Cortex of kidney (tissue), 1 donor: Measurements from ENCODE around the gene AFMID.
"Not testable (repeated sequence)": the region's sequence is repeated elsewhere in the genome, so short reads cannot be mapped to it uniquely, and the experiment has no call there.

Experiments used
- DNase-seq: peaks from one replicate; lab custom pipeline; 2025; lab: John Stamatoyannopoulos, UW

The AFMID gene

GRCh38 chr17:78186692-78187595 lies at the start of gene AFMID, which contains the start of gene TK1:
AFMID (plus strand) TSS chr17:78187362; CDS start chr17:78187371, 9 bp downstream.
TK1 (minus strand) TSS chr17:78187052; CDS start chr17:78186994, 58 bp downstream.
- peak; percentile 69 for DNase-seq

DNA sequence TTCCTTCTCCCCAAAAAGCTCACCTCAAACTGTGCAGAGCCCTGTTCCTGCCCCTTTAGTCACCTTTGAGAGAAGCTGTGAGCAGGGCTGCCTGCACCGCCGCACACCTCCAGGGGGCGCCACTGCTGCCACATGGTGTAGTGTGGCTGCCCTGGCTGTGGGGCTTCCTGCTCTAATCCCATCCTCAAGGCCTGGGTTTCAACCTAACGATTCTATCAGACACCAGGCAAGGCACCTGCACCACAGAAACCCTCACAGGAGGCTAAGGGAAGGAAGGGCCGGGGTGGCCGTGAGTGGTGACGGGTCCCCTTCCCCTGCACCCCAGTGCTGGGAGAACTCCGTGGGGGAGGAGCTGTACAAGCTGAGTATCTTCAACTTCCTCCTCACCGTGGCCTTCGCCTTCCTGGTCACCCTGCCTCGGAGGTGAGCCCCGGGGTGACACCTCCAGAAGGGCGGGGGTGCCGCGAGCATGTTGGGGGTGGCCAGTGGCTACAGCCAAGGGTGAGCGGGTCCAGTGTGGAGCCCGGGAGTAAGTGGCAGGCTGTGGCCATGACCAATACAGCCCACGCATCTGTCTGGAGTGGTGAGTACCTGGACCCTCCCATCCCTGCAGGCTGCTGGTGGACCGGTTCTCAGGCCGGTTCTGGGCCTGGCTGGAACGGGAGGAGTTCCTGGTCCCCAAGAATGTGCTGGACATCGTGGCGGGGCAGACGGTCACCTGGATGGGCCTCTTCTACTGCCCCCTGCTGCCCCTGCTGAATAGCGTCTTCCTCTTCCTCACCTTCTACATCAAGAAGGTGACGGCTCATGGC lies 49.6 kb upstream of the AFMID start:
- no peak for DNase-seq

DNA sequence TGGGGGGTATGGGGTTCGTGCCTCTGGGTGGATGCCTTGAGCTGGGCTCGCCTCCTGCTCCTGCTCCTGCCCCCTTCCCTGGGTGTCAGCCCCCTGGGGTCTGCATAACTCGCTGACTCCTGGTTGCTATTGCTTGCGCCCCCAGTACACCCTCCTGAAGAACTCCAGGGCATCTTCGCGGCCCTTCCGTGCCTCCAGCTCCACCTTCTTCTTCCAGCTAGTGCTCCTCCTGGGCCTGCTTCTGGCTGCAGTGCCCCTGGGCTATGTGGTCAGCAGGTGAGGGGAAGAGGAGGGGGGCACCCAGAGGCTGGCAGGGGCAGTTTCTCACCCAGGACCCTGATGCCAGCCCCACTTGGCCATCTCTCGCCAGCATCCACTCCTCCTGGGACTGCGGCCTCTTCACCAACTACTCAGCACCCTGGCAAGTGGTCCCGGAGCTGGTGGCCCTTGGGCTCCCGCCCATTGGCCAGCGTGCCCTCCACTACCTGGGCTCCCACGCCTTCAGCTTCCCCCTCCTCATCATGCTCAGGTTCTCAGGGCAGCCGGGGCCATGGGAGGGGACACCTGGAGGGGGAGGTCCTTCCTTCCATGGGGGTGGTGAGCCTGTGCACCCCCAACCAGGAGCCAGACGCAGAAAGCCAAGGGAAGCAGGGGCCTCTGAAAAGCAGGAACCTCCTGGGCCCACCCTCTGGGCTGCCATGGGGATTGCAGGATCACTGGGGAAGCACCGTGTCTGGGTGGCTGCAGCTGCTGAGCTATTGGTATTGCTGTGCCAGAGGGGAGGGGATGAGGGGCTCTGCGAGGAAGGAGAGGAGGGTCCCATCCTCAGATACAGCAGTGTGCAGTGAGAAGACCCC lies 48.7 kb upstream of the AFMID start:
- no peak for DNase-seq

DNA sequence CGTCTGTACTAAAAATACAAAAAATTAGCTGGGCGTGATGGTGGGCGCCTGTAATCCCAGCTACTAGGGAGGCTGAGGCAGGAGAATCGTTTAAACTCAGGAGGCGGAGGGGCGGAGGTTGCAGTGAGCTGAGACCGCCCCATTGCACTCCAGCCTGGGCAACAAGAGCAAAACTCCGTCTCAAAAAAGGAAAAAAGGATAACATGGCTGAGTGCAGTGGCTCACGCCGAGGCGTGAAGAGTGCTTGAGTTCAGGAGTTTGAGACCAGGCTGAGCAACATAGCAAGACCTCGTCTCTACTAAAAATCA lies 47.3 kb upstream of the AFMID start:
- not testable (repeated sequence) for DNase-seq

DNA sequence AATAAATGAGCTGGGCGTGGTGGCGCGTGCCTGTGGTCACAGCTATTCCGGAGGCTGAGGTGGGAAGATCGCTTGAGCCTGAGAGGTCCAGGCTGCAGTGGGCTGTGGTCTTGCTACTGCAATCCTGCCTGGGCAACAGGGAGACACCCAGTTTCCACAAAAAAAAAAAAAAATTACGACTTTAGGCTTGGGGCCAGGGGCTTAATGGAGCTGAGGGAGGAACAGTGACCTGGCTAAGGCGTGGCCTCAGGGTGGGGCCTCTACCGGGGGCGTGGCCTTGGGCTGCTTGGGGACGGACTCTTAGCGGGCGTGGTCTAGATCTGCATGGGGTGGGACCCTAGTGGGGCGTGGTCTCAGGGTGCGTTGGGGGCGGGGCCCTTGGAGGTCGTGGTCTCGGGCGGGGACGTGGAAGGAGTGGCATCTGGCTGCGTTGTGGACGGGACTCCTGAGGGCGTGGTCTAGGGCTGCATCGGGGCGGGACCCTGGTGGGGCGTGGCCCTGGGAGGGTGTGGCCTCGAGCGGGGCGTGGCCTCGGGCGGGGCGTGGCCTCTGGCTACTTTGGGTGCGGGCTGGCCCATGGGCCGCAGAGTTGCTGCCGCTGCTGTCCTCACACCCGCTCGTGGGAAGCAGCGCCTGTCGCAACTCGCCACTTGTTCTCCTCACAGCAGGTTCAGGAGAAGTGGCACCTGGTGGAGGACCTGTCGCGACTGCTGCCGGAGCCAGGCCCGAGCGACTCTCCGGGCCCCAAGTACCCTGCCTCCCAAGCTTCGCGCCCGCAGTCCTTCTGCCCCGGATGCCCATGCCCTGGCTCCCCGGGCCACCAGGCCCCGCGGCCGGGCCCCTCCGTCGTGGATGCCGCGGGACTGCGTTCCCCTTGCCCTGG lies 46.8 kb upstream of the AFMID start:
- no peak for DNase-seq

DNA sequence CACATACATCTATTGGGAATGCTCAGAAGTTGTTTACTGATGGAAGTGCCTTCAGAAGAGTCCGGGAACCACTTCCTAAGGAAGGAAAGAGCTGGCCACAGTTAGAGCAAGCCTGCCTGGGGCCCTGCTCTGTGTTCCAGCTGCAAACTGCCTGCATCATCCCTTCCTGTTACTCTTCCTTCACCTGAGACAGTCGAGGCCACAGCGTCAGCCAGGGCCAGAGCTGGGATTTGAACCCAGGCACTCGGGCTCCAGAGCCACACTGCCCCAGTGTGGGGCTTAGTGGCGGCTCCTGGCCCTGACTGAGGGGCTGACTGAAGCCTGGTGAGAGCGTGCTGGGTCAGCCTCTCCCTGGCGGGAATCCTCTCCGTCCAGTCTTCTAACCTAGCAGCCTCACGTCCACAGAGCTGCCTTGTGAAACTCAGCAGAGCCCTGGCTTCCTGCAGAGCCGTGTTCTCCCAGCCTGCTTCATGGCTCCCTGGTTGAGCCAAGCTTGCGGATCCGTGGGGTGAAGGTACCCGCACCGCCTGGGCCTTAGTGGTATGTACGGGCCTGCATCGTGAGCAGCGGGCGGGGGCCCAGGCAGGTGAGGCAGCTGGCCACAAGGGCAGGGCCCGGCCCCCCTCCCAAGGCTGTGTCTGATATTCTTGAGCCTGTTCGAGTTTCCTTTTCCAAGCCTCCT lies 45.6 kb upstream of the AFMID start:
- no peak for DNase-seq

DNA sequence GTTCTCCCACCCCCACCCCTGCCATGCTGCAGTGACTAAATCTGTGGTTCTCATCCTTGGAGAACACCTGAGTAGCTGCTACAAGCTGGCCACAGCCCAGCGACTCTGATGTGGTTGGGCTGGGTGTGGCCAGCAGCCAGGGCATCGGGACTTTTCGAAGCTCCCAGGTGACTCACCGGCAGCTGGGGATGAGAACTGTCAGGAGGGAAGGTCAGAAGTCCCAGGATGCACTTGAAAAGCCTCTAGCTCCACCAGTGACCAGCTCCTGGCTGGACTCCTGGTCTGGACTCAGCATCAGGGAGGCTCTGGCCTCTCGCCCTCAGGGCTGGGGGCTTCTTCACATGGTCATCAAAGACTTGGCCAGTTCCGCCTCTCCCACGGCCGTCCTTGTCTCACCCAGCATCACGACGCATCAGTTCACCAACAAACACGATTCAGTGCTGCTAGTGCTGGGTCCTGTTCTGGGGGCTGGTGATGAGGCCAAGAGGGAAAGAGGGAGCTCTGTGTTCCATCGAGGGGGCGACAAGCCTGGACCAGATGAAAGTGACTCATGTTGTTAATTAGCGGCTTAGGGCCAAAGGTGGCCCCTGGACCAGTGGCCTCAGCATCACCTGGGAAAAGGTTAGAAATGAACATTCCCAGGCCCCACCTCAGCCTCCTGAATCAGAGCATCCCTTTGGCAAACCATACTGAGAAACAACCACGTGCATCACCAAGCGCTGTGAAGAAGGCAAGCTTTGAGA lies 44.9 kb upstream of the AFMID start:
- DNase-seq = no peak

- DNase-seq = no peak
Measured at GRCh38 chr17:78143214-78144146, 43.7 kb upstream of the AFMID start.

- no peak for DNase-seq
Measured at GRCh38 chr17:78144147-78144719, 42.9 kb upstream of the AFMID start.

GRCh38 chr17:78144736-78145641 lies 42.2 kb upstream of the AFMID start:
- DNase-seq = no peak

GRCh38 chr17:78146471-78146869 lies 40.7 kb upstream of the AFMID start:
- DNase-seq = no peak

DNA sequence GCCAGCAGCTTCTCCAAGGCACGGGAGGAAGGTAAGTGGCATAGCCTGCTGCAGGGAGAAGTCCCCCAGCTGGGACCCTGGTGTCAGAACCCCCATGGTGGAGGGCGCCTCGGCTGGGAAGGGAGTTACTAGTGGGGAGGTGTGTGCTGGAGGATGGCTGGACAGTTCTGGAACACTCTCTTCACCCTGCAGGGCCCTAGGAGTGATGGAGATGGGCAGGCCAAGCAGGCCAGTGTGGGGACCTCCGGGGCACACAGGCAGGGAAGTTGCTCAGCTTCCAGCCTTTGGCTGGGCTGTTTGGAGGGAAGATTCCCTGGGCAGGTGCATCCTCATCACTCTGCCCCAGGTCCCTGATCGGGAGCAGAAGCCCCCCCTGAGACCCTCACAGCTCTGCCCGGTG lies 40.3 kb upstream of the AFMID start:
- DNase-seq = no peak

DNA sequence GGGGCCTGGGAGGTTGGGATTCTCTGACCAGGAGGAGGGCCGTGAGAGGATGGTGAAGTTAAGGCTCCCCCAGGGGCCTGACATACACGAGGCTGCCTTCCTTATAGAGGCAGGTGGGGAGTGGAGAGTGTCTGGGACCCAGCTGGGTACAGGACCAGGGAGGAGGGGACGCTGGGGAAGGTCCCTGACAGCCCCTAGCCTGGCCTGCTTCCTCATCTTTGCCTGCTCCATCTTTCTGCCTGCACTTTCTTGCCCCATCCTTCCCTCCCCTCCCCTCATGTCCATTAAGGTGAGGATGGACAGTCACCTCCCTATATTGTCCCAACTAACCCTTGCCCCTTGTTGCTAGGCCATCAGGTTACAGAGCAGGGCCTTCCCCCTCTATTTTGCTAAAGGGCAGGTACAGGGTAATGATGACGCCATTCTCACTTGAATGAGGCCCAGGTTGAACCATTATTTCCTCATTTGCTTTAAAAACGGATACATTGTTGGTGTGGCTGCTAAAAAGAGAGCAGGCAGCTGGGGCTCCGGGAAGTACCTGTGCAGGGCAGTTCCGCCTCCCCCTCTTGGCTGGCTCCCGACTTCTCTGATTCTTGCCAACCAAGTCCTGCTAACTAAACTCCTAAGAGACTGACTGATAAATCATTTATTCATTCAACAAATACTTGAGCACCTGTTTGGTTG lies 39.7 kb upstream of the AFMID start:
- DNase-seq = no peak

DNA sequence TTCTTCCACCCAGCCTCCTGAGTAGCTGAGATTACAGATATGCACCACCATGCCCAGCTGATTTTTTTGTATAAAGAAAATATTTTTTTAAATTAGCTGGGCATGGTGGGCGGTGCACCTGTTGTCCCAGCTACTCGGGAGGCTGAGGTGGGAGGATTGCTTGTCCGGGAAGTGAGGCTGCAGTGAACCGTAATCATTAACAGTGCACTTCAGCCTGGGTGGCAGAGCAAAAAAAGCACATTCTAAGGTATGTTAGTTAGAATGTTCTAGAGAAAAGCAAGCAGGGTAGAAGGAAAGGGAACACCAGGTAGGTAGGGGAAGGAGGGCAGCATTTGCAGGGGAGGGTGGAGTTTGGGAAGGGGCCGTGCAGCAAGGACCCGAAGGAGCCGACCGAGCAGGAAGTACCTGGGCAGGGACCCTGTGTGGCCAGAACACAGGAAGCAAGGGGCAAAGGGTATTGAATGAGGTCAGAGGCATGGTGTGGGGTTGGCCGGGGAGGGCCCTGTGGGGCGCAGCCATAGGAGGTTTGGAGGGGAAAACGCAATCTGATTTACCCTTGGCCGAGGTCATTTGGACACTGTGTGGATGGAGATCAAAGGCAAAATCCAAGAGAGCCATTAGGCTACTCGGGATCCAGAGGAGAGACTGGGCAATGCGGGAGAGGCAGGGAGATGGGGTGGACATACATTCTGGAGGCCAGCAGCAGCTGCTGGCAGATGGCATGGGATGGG lies 38.7 kb upstream of the AFMID start:
- DNase-seq = no peak

DNA sequence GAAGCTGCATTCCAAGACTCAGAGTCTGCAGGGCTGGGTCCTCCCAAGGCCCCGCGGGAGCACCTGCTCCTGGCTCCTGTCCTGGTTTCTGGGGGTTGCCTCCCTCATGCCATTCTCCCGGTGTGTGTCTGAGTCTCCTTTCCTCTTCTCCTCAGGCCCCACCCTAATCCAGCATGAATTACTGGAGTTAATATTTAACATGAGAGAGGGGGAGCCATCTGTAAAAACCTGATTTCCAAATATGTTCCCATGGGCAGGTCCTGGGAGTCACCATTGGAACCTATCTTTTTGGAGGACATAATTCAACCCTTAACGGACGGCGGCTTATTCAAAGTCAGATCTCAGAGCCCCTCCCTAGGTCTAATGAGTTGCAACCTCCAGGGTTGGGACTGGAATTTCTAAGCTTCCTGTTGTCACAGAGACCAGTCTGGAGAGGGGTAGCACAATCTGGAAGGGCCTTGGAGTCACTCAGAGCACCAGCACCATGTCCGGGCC lies 35.6 kb upstream of the AFMID start:
- no peak for DNase-seq
